Umbilical cord (tissue), 2 donors: ENCODE results near the gene CASKIN1. TPM values are rescaled to one million over a fixed set of nuclear protein-coding genes. Genes with fewer than 3 reads are reported as not detected.
A peak's percentile ranks its signal among the peaks of the same experiment; 100 is the strongest.

ENCODE experiments used
- DNase-seq: peaks from one replicate; pipeline ENCODE4 v3.0.0-alpha.2; 2015; ENCODE audit warnings: low spot score
- total RNA-seq: library from RNA; depleted of rRNA; stranded (reverse); fragments of >200 nt; gene quantifications from one replicate; pipeline ENCODE4 v1.2.3, GENCODE V29; 2014; ENCODE audit warnings: low replicate concordance; ENCODE audit not compliant: insufficient read depth

CASKIN1 gene
- total RNA-seq, 1 donor from 2014 or later = not detected

DNA sequence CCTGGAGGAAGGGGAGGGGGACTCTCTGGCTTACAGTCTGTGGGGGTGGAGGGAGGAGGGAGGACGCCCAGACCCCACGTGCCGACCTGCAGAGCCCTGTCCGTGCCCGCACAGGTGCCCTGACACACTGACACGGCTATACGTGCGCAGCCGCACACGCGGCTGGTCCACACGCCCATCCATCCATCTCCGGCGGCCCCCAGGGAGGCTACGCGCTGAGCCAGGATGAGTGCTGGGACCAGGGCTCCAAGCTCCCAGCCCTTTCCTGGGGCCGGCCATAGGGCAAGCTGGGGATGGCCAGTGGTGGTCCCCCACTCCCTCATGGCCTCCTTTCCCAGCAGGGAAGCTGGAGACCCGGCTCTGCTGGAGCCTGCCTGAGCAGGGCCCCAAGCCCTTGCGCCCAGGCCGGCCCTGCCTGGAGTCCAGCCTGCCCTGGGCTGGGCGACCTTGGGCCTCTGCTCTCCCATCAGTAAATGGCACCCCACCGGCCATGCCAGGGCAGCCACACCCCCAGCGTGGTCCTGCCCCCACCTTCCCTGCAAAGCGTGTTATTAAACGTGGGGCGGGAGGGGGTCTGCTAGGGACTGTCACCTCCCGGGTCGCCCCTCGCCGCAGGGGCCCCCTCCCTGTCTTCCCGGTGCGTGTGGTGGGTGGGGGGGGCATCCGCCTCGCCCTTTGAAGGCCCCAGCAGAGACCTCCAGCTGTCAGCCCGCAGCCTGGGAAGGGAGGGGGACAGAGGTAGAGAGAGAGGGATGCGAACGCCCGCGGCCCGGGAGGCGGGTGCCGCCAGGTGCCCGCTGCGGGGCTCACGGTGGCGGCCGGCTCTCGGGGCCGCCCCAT, 863 bp downstream of the CASKIN1 start:
- DNase-seq = no peak

GRCh38 chr16:2194852-2195321, 1.5 kb downstream of the CASKIN1 start:
- DNase-seq = peak; percentile 18

DNA sequence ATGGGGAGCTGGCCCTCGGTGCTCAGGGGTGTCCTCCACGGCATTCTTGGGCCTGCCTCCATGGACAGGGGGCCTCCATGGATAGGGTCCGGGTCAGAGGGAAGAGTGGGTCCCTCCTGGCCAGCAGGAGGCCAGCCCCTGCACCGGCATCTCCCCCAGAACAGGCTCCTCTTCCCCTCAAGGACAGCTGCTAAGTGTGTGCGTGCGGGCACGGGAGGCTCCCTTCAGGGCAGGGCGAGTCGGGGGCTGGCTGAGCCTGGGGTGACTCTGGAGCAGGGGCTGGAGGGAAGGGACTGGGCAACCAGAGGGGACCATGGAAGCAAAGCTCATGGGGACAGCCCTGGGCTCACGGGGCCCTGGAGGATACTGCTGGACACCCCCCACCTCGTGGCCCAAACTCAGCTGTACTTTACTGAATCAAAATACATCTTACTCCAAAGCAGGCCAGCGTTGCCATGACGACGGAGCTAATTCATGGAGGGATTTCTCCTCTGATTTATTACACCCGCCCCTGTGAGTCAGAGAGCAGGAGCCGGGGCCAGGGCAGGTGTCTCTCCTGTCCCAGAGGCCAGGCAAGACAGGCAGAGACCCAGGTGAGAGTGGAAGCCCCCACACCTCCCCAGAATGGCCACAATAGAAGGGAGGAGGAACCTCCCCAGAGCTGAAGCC, 2.1 kb downstream of the CASKIN1 start:
- peak; percentile 35 for DNase-seq

DNA sequence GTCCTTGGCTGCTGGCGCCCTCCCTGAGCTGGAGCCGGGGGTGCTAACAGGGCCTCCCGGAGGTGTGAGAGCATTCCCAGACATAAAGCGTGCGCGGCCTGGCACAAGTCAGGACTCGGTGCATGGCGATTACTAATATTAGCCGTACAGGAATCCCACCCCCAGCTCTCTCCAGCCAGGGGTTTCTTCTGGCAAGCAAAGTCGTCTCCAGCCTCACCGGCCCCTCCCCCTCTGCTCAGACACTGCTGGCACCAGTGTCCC, 5.0 kb downstream of the CASKIN1 start:
- no peak for DNase-seq

DNA sequence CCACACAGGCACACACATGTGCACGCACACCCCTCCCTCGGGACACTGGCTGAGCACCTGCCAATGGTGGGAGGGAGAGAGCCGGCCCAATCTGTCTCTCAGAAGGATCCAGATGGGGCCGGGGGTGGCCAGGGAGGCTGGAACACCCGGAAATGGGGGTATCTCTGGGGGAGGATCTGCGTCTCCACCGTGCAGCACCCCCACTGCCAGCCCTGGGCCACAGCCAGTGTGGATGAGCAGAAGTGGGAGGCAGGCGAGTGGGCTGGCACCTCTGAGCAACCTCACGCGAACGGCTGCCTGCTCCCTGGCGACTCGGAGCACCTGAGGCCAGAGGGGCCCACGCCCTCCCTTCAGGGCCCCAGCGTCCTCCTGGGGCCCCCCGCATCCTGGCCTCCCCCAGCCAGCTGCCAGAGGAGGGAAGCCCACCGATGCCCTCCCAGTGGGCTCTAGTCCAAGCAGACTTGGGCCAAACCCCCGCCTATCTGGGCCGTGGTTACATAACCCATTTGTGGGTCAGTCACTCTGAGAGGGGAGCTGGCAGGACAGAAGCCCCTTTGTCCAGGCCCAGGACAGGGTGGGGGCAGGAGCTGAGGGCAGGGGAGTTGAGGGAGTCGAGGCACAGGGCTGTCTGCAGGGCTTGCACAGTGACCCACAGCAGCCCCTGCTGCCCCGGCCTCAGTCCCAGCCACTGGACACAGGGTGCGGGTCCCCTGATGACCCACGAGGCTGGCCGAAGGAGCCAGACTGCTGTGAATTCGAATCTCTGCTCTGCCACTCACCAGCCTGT, 5.6 kb downstream of the CASKIN1 start:
- no peak for DNase-seq

DNA sequence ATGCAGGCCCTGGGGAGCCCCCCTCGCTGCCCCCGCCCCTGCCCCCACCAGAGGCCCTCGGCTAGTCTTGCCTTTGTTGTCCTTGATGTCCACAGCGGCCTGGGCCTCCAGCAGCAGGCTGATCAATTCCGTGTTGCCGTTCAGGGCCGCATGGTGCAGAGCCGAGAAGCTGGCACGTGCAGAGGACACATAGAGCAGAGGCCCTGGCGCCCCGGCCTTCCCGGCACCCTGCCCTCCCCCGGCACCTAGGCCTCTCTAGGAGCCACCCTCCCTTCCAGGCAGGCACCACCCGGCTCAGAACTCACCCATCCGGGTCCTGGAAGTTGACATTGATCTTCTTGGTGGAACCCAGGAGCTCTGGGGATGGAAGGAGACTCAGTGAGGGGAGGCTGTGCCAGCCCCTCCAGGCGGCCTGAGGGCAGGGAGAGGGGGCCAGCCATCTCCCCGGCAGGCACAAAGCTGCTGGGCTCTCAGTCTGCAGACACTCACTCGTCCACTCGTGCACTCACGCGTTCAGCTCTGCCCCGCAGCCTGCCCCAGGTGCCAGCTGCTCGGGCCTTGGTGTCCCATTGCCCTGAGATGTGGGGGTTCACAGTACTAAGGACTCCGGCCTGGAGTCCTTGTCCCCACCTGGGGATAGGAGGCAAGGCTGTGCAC, 6.3 kb downstream of the CASKIN1 start:
- DNase-seq = no peak

GRCh38 chr16:2189252-2189893, 7.0 kb downstream of the CASKIN1 start:
- DNase-seq = no peak

DNA sequence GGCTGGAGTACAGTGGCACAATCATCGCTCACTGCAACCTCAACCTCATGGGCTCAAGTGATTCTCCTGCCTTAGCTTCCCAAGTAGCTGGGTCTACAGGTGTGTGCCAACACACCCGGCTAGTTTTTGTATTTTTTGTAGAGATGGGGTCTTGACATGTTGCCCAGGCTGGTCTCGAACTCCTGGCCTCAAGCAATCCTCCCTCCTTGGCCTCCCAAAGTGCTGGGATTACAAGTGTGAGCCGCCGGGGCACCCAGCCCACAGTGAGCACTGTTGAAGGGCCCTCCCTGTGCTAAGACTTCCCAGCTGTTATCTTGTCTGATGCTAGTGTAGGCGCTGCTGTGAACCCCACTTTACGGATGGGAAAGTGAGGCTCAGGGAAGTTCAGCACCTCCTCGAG, 8.0 kb downstream of the CASKIN1 start:
- no peak for DNase-seq

GRCh38 chr16:2187212-2187611, 9.2 kb downstream of the CASKIN1 start:
- DNase-seq = no peak

DNA sequence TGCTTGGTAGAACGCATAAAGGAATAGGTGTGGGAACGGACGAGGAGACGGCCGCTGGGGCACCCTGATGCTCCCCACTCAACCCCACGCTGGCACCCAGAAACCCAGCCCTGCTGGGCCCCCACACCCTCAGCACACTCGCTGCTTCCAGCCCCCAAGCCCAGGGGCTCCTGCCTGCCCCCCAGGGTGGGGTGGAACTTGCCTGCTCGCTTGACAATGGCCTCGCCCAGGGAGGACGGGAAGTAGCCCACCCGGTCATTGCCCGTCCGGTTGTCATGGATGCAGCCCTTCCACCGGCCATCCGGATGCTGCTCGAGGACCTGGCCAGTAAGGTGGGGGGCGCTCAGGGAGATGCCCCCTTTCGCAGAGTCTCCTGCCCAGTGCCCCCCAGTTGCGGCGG, 9.9 kb downstream of the CASKIN1 start:
- DNase-seq = no peak

DNA sequence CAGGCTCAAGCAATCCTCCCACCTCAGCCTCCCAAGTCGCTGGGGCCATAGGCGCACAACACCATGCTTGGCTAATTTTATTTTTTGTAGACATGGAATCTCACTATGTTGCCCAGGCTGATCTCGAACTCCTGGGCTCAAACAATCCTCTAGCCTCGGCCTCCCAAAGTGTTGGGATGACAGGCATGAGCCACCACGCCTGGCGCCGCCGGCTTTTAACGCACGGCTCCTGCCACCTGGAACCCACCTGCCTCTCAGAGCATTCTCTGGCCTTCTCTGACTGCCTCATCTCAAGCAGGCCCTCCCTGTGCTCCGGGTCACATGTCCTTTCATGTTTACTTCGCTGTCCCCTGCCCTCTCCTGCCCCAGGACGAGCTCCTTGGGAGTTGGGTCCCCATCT, 10.3 kb downstream of the CASKIN1 start:
- no peak for DNase-seq

GRCh38 chr16:2184962-2185361, 11.4 kb downstream of the CASKIN1 start:
- DNase-seq = no peak

DNA sequence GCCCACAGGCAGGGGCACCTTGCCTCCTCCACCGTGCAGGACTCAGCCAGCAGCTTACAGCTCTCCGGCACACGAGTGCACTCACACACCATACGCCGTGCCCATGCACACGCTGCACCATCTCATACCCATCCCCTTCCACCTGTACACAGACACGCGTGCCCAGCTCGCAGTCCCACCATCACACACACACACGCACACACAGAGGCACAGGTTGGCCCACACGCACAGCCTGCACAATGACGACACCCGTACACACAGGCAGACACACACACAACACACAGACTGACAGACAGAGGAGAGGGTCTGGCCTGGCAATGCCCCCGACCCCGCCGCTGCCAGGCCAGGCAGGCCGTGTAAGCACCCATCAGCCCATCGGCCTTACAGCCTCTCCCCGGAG, 12.1 kb downstream of the CASKIN1 start:
- DNase-seq = no peak

GRCh38 chr16:2183671-2184070, 12.7 kb downstream of the CASKIN1 start:
- no peak for DNase-seq

GRCh38 chr16:2181952-2182351, 14.5 kb downstream of the CASKIN1 start:
- no peak for DNase-seq

DNA sequence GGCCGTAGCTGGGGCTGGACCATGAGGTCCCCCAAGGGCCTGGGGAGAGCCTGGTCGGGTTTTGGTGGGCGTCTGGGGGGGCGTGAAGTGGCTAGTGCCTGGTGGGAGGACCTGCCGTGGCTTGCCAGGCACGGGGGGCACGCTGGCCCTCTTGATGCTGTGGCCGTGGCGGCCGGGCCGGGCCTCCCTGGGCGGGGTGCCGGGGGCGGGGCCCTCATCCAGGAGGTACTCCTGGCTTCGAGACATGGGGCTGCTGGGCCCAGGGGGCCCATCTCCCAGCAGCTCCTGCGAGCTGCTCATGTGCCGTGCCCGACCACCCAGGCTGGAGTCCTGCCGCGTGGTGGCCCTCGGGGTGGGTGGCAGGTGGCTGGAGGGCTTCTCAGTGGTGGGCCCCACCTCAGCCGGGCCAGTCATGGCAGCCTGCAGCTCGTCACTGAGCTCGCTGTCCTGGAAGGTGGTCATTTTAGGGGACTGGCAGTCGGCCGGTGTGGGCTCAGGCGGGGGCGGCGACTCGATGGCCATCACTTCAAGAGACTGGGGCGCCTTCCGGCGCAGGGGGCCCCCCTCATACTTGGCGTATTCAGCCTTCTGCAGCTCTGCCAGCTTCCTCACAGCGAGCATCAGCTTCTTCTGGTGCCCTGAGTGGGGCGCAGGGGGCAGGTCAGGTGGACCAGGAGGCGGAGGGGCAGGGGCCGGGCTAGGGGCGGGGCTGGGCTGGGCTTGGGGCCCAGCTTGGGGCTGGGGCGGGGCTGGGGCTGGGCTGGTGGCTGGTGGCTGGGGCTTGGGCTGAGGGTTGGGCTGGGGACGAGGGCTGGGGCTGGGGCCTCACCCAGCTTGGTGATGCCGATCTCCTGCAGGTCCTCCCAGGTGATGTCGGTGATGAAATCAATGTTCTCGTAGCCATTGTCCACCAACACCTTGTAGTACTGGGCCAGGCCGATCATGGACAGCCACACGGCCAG, 15.2 kb downstream of the CASKIN1 start:
- DNase-seq = no peak

GRCh38 chr16:2180461-2180860, 15.9 kb downstream of the CASKIN1 start:
- no peak for DNase-seq

DNA sequence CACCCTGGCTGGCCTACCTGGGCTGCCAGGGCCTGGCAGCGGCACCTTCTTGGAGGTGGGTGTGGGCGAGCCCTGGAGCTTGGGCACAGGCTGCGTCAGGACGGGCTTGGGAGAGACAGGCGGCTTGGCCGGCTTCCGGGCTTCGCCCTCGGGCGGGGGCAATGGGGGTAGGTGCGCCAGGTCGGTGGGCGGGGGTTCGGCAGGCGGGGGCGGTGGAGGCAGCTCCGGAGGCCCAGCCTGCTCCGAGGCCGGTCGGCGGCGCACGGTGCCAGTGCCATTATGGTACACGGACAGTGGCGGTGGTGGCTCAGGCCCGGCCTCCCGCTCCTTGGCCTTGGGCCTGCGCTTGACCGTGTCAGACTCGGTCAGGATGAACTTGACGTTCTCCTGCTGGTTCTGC, 16.8 kb downstream of the CASKIN1 start:
- DNase-seq = no peak

- DNase-seq = no peak
Observed at GRCh38 chr16:2179107-2179501, 17.3 kb downstream of the CASKIN1 start.
